ENCODE data around the gene METRN.

DNA sequence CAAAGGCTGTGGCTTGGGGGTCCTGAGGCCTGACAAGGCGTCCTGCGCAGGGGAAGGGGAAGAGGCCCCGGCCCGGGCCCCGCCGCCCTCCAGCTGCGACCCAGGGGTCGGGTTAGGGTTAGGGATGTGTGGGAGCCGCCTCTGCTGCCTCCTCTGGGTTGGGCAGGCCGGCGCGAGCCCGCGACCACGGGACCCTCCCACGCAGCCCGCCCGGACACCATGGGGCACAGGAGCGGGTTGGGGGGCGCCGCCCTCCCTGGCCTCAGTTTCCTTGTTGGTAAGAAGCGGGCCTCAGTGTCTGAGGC lies 25.5 kb downstream of the METRN start:
- TF ChIP-seq TAF1 (IDR thresholded peaks at IDR 0.05; ENCODE audit: borderline replicate concordance, insufficient read depth, low read length) (no peak), POLR2AphosphoS5 (IDR thresholded peaks at IDR 0.05; ENCODE audit: low read depth, low read length) (no peak)
